IPS-NIHi7 (cell line): ENCODE data around the gene MUL1.
"Not testable (repeated sequence)": the region's sequence is repeated elsewhere in the genome, so short reads cannot be mapped to it uniquely, and the experiment has no call there.

Experiments used
- DNase-seq: peaks from one replicate; pipeline ENCODE4 v3.0.0; 2012; ENCODE audit warnings: mixed read lengths; ENCODE audit errors: extremely low spot score

Gene MUL1, protein sequence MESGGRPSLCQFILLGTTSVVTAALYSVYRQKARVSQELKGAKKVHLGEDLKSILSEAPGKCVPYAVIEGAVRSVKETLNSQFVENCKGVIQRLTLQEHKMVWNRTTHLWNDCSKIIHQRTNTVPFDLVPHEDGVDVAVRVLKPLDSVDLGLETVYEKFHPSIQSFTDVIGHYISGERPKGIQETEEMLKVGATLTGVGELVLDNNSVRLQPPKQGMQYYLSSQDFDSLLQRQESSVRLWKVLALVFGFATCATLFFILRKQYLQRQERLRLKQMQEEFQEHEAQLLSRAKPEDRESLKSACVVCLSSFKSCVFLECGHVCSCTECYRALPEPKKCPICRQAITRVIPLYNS

DNA sequence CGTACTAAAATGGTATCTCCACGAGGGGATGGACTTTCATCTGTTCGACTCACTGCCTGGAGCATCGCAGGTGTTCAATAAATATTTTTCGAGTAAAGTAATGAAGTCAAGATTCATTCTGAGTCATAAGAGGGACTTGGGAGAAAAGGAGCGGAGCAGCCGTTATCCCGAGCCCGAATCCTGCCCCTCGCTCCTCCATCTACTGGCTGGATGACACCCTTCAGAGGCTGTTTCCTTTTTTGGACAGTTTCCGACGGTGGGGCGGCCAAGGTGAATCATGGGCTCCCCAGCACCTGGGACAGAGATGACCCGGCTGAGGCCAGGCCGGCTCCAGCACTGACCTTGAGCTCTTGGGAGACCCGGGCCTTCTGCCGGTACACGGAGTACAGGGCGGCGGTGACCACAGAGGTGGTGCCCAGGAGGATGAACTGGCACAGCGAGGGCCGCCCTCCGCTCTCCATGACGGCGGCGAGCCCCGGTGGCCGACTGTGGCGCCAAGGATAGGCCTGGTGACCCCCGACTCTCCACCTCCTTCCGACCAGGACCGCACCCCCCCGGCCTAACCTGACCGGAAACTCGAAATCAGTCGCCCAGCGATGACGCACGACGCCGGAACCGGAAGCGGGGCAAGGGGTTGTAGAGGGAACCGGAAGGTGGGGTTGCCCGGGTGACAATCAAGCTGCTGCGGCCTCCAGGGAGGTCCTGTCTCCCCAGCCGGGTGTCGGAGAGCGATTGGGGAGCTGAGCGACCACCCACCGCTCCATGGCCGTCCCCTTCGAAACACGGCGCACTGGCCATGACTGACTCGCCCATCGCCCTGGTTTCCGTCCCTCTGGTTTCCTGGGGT lies at the start of gene MUL1:
Gene MUL1 (minus strand): TSS at position 588 of the 847 bp plus-strand sequence. CDS start 127 bp downstream, at position 461.
- DNase-seq: peak; percentile 98

DNA sequence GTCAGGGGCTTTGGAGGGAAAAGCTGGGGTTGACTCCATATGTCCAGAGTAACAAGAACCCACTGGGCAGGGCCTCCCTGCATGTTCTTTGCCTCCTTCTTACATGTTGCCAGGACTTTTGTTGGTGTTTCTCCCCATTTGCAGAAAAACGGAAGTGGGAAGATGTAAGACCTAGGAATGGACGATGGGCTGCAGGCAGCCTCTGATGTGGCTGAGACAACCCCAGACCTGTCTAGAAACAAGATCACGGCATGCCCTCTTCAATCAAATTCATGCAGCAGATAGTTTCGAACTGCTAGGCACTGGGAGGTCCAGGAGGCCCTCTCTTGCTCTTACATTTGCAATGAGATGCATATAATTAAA lies 47.8 kb upstream of the MUL1 start:
- no peak for DNase-seq

DNA sequence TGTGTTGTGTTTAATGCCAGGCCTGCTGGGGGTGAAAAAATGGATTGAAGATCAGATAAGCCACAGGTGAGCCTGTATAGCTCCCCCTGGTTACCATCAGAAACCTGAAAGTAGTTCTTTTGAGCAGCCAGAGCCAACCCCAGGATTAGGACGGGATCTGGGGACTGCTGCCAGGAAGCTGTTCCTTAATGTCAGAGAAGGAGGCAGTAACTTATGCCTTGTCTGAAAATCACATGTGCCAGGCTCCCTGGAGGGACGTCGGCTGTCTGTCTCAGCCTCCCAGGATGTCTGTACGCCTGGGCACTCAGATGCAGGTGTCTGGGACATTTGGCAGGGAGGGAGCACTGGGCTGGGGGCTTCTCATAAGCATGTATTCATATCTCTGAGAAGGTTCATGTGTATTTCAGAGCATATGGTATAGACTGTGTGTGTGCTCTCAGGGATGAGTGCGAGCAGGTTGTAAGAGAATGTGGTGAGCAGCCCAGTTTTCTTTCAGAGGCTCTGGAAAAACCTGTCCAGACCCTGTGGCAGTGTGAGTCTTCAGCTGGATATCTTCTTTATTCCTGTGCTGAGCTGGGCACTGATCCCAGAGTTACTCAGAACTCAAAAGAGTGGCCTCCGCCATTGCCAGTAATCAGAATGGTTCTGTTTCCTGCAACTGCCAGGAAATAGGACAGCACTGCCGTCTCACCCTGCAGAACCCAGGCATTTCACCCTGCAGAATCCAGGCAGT lies 47.2 kb upstream of the MUL1 start:
- DNase-seq: no peak

DNA sequence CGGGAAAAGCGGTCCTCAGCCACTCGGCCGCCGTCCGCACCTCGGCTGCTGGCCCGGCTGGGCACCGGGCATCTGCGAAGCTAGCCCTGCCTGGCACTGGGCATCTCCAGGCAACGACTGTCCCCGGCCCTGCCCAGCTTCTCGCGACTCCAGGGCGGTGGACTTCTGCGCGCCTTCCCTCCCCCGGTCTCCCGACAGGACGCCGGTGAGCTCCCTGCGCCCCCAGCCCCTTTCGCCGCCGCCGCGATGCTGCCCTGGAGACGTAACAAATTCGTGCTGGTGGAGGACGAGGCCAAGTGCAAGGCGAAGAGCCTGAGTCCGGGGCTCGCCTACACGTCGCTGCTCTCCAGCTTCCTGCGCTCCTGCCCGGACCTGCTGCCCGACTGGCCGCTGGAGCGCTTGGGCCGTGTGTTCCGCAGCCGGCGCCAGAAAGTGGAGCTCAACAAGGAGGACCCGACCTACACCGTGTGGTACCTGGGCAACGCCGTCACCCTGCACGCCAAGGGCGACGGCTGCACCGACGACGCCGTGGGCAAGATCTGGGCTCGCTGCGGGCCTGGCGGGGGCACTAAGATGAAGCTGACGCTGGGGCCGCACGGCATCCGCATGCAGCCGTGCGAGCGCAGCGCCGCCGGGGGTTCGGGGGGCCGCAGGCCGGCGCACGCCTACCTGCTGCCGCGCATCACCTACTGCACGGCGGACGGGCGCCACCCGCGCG lies 44.9 kb upstream of the MUL1 start:
- DNase-seq: peak; percentile 55

DNA sequence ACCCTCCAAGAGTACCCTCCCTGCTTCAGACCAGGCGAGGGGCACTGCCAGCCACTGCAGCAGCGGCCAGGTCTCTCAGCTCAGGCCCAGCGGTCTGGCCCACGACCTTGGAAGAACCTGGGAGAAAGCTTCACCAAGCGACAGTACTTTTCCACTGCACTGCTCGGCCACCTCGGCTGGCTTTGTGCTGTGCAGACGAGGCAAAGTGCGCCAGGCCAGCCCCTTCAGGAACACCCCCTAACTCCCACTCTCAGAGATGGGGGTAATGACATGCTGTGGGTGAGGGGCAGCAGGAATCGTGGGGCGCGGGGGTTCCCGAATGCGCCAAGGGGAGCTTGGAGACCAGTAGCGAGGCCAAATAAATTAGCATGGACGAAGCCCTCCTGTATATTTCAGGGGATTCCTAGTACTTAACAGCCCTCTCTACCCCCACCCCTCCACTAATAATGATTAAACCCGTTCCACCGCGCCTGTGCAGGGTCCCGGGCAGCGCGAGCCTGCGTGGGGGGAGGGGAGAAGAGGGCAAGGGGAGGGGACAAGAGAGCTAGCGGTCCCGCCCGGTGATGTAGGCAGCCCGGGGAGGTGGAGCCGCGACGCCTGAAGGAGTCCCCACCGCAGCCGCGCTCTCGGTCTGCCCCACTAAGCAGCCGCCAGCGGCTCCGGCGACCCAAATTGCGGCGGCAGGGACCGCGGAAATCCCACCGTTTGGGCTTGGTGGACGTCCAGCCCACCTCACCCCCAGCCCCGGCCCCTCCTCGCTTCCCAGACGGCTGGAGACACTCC lies 44.2 kb upstream of the MUL1 start, which contains the start of gene FAM43B:
Gene FAM43B (plus strand): TSS at position 629 of the 783 bp plus-strand sequence. CDS start 401 bp downstream, outside the sequence.
- peak; percentile 84 for DNase-seq

DNA sequence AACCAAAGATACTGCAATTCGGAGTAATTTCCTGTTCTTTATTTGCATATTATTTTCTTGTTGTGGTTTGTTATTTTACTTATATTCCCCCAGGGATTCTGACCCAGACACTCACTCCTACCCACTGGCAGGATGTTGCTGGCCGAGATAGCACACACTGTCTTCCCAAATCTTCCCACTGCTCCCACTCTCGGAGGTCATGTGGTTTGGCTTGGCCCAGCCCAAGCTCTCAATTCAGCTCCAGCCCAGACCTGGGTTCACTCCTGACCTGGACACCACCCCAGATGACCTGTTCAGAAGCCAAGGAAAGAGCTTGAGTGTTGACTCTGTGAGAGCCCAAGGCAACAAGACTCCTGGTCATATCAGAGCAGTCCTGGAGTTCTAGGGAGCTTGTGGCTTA lies 43.2 kb upstream of the MUL1 start:
- no peak for DNase-seq

DNA sequence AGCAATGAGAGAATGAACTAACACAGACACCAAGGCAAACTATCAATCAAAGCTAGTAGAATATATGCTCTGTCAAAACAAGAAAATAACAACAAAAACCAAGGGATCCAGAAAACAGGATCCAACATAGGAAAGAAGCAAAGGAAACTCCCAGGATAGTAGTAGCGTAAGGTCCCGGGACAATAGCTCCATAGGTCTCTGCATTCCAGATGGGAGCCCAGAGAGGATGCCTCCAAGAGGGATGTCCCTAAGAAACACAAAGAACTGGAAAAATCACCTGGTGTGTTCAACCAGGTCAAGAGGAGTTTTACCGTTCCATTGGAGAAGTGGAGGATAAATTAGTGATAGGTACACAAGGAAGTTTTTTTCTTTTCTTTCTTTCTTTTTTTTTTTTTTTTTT lies 38.7 kb upstream of the MUL1 start:
- DNase-seq: no peak

DNA sequence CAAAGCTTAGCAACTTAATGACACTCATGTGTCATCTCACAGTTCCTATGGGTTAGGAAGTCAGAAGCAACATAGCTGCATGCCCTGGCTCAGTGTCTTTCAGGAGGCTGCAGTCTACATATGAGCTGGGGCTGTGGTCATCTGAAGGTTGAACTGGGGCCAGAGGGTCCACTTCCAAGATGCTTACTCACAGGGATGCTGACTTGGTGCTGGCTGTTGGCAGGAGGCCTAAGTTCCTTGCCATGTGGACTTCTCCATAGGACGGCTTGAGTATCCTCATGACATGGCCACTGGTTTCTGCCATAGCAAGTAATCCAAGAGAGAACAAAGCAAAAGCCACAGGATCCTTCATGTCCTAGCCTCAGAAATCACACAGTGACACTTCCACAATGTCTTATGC lies 32.3 kb upstream of the MUL1 start:
- DNase-seq: no peak

DNA sequence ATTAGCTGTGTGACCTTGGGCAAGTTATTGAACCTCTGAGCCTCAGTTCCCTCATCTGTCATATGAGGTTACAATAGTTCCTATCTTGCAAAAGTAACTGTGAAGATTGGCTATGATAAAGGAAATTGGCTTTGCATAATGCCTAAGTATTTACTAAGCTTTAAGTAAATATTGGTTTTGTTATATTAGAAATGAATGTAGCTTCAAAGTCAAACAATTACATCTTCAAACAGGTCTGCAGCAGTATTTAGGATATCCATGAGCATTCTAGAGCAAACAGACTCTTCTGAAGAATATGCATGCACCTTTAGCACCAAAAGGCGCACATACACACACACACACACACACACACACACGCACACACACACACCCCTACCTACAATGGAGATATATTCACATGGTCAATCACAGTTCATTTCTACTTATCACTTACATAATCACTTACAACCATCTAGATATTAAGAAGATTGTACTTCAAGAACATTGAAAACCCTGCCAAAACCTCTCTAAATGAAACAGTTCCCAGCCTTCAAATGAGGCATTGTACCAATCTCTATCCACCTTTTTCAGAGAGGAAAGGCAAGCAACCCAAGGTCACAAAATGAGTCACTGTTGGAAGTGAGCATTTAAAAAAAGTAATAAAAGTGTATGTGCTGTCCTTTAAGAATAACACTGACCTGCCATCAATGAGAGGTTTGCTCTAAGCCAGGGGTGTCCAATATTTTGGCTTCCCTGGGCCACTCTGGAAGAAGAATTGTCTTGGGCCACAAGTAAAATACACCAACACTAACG lies 31.0 kb upstream of the MUL1 start:
- DNase-seq: no peak

DNA sequence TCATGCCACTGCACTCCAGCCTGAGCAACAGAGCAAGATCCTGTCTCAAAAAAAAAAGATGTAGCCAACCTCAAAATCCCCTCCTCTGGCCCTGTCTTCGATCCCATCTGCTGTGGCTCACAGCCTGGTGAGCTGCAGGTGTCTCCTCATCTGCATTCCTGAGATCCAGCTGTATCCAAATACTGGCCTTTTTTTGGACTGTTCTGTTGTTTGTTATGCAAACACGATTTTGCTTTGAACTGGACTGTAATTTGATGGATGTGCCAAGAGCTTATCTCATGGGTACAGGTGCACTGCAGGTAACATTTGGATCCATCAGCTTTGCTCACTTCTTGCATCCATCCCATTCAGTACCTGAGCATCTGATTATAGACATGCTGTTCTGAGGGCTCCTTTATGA lies 30.3 kb upstream of the MUL1 start:
- DNase-seq: no peak

DNA sequence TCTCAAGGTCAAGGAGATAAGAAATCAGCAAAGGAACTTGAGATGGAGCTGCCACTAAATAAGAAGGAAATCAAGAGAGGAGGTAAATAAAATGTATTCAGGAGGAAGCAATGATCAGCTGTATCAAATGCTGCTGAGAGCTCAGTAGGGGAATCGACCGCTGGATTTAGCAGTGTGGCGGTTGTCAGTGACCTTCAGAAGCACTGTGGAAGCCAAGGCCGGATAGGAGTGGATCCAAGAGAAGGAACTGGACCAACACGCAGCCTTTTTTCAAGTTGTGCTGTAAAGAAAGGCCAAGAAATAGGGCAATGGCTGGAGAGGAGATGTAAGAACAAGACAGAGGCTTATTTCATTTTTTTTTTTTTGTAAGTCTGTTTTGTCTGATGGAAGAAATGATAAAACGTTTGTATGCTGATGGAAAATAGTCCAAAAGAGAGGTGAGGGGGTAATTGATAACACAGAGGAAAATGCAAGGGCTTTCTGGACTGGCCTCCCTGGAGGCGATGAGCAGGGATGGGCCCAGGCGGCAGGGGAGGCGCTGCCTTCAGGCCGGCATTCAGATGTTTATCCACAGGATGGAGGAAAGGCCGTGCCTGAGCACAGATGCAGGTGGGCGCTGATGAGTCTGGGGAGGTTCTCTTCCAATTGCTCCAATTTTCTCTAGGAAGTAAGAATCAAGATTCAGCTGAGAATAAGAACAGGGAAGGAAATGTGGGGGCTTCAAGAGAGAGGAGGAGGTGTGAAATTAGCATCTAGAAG lies 26.9 kb upstream of the MUL1 start:
- peak; percentile 34 for DNase-seq

DNA sequence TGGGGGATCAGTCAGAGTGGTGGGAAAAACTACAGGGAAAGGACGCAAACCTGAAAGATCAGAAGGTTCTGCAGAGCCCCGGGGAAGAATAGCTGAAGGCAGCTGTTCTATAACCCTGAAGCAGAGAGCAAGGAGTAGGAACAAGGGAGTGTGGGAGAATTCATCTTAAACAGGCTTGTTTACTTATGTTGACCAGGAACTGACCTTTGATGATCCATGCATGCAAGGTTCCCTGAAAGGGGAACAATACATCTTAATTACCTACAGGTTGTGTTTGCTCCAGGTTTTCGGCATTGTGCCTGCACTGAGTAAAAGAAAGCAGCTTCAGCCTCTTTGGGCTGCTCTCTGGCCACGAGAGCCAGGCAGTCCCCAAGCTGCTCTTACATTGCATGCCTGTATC lies 25.7 kb upstream of the MUL1 start:
- DNase-seq: no peak

DNA sequence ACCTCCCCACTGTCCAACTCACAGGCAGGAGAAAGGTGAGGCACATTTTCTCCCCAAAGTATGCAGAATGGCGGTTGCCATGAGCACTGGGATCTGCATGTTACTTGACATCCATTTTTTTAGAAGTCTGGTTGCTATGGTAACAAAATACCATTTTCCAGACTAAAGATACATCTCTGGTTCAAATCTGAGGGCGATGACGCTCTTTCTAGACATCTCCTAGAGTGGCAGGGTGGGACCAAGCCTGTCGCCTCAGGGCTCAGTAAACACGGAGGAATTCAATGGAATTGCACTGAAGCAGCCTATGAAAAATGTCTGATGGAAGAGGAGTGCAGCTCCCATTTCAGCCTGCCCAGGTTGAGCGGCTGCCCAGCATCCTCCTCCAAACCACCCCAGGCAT lies 22.9 kb upstream of the MUL1 start:
- no peak for DNase-seq

DNA sequence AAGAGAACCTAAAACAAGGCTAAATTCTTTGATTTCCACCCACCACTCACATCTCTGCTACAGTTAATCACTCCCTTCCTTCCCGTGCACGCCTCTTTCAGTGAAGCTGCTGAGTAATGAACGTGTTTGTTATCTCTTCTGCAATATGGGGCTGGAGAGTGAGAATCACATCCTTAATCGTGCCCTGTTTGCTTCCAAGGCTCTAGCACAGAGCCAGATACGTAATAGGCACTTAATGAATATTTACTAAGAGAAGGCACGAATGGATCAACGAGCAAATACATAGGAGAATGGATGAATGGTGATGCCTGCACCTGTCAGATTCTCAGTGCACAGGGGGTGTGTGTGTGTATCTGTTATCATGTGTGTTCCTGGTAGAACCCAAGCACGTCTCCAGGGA lies 22.4 kb upstream of the MUL1 start:
- no peak for DNase-seq

DNA sequence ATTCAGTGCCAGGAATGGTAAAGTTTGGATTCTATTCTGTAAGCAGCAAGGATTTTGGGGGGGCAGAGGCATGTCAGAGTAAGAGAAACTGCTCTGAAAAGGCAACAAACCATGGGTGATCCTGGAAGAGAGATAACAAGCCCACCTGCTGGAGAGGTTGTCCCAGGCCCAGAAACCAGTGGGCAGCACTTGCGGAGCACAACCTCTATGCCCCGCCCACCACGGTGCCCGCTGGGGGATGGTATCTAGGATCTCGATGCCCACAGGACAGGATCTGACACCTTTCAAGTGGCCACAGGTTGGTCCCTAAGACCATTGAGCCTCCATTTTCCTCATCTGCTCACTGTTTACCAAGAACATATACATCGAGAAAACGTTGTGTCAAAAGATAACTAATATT lies 20.3 kb upstream of the MUL1 start:
- DNase-seq: no peak

DNA sequence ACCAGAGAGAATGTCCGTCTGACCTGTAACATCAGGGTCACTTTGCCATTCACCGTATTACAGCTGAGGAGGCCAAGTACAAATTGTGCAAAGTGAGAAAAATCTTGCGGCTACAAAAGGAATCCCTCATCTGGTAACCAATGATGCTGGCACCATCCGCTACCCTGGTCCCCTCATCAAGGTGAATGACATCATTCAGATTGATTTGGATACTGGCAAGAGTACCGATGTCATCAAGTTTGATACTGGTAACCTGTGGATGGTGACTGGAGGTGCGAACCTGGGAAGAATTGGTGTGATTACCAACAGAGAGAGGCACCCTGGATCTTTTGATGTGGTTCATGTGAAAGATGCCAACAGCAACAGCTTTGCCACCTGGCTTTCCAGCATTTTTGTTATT lies 18.3 kb upstream of the MUL1 start:
- DNase-seq: no peak

DNA sequence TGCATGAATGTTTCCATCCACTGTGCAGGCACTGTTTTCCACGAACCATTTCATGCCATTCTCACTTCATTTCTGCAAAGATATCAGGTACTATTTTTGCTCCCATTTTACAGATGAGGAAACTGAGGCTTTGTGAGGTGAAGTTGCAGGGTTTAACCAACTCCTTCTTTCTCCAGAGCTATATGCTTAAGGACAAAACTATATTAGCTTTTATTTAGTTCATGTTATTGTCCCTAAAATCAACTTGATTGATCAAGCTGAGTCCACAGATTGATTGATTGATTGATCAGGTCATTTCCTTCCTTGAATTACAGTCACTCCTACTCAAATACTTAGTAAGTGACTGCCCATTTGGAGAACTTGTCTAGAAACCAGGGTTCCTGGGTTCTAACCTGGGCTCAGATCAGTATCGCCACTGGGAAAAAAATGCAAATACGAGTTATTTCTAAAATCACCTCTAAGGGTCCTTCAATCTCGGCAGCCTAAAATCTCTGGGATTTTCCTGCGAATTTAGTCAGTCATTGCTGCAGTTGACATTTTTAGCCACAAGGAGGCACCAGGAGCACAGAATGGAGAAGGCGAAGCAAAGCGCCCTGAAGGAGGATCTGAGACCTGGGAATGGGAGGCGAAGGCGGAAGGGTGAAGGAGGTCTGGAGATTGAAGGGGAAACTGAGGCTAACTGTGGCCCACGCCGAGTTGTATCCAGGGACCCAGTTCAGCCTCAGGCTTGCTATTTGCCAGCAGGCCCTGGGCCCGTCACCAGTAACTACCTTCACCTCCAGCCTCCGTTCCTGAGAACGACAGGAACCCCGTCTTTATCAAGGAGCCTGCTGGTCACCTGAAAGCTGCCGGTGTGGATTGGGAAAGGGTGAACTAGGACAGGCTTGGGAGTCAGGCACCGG lies 14.3 kb upstream of the MUL1 start:
- peak; percentile 84 for DNase-seq

DNA sequence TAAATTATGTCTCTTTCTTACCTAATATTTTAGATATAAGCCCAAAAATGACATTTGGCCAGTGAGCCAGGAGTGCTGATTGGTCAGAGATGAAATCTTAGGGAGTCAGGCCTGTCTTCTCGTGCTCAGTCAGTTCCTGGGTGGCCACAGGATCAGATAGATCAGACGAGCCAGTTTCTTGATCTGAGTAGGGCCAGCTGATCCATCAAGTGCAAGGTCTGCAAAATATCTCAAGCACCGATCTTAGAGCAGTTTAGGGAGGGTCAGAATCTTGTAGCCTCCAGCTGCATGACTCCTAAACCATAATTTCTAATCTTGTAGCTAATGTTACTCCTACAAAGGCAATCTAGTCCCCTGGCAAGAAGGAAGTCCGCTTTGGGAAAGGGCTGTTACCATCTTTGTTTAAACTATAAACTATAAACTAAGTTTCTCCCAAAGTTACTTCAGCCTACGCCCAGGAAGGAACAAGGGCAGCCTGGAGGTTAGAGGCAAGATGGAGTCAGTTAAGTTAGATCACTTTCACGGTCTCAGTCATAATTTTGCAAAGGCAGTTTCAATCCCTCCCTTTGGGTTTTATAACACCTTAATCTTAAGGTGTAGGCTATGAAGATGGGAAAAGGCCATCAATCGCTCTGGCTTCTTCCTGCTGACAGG lies 11.8 kb upstream of the MUL1 start:
- DNase-seq: not testable (repeated sequence)
